GM18861 (cell line): ENCODE measurements around the gene CDH23.

Experiments used
- ATAC-seq: cut with Tn5 transposase; IDR thresholded peaks from one replicate; pipeline ENCODE4 v1.9.1; 2021; ENCODE audit not compliant: unreplicated experiment

CDH23 gene

GRCh38 chr10:71615538-71616329, 219.0 kb downstream of the CDH23 start:
- ATAC-seq = no peak

- no peak for ATAC-seq
Measured at GRCh38 chr10:71616817-71617654, 220.3 kb downstream of the CDH23 start.

- no peak for ATAC-seq
Measured at GRCh38 chr10:71618176-71618575, 221.5 kb downstream of the CDH23 start.

- no peak for ATAC-seq
Measured at GRCh38 chr10:71618598-71618997, 221.9 kb downstream of the CDH23 start.

GRCh38 chr10:71620642-71621041, 223.9 kb downstream of the CDH23 start:
- no peak for ATAC-seq

GRCh38 chr10:71621231-71622153, 224.8 kb downstream of the CDH23 start:
- ATAC-seq = no peak

GRCh38 chr10:71622154-71622526, 225.4 kb downstream of the CDH23 start:
- no peak for ATAC-seq

GRCh38 chr10:71622616-71623015, 225.9 kb downstream of the CDH23 start:
- ATAC-seq = no peak

- no peak for ATAC-seq
Measured at GRCh38 chr10:71623098-71623985, 226.6 kb downstream of the CDH23 start.

- ATAC-seq = no peak
Measured at GRCh38 chr10:71623986-71624291, 227.2 kb downstream of the CDH23 start.

- no peak for ATAC-seq
Measured at GRCh38 chr10:71625445-71626175, 228.9 kb downstream of the CDH23 start.

GRCh38 chr10:71627230-71627939, 230.7 kb downstream of the CDH23 start:
- no peak for ATAC-seq

- no peak for ATAC-seq
Measured at GRCh38 chr10:71627956-71628355, 231.2 kb downstream of the CDH23 start.

- ATAC-seq = no peak
Measured at GRCh38 chr10:71629131-71629530, 232.4 kb downstream of the CDH23 start.

- no peak for ATAC-seq
Measured at GRCh38 chr10:71630168-71630567, 233.4 kb downstream of the CDH23 start.

GRCh38 chr10:71631007-71631861, 234.5 kb downstream of the CDH23 start:
- no peak for ATAC-seq

GRCh38 chr10:71632200-71632820, 235.6 kb downstream of the CDH23 start:
- ATAC-seq = no peak
